Endodermal cell (in vitro differentiated cells): ENCODE measurements around the gene EPAS1. TPM values are rescaled to one million over a fixed set of nuclear protein-coding genes. Genes with fewer than 3 reads are reported as not detected.

Source experiments
- DNase-seq: peaks from one replicate; pipeline ENCODE4 v3.0.0-alpha.2; 2017
- H3K27ac ChIP-seq: 2 replicates; pipeline ENCODE4 v1.5.1; 2013; ENCODE audit warnings: mild to moderate bottlenecking, low read depth, low read length, moderate library complexity
- H3K27me3 ChIP-seq: 2 replicates; pipeline ENCODE4 v1.6.1; 2013; ENCODE audit warnings: mild to moderate bottlenecking, low read length, moderate library complexity; ENCODE audit not compliant: insufficient read depth, control insufficient read depth, poor library complexity, severe bottlenecking
- H3K36me3 ChIP-seq: 2 replicates; pipeline ENCODE4 v1.7.0; 2013; ENCODE audit warnings: mild to moderate bottlenecking, low read length, moderate library complexity; ENCODE audit not compliant: control insufficient read depth, insufficient read depth
- H3K4me1 ChIP-seq: one replicate; pipeline ENCODE4 v1.7.0; 2013; ENCODE audit warnings: low read length; ENCODE audit not compliant: control insufficient read depth, insufficient read depth
- H3K4me3 ChIP-seq: 2 replicates; pipeline ENCODE4 v1.5.1; 2013; ENCODE audit warnings: mild to moderate bottlenecking, low read length, moderate library complexity
- H3K9ac ChIP-seq: 2 replicates; pipeline ENCODE4 v1.6.1; 2013; ENCODE audit warnings: mild to moderate bottlenecking, low read length, moderate library complexity; ENCODE audit not compliant: poor library complexity, severe bottlenecking; ENCODE audit errors: extremely low read depth
- H3K9me3 ChIP-seq: 2 replicates; pipeline ENCODE4 v1.6.1; 2013; ENCODE audit warnings: mild to moderate bottlenecking, low read length, moderate library complexity; ENCODE audit not compliant: control insufficient read depth
- H3K27ac Mint-ChIP-seq: 2 replicates; pipeline ENCODE4 v1.8.0; 2020; ENCODE audit warnings: mixed read lengths
- H3K27me3 Mint-ChIP-seq: 2 replicates; pipeline ENCODE4 v1.8.0; 2021; ENCODE audit warnings: mild to moderate bottlenecking, mixed read lengths; ENCODE audit not compliant: insufficient read depth
- H3K36me3 Mint-ChIP-seq: 2 replicates; pipeline ENCODE4 v1.8.0; 2020; ENCODE audit warnings: low read depth, mixed read lengths
- H3K4me1 Mint-ChIP-seq: 2 replicates; pipeline ENCODE4 v1.8.0; 2020; ENCODE audit warnings: mixed read lengths
- H3K4me3 Mint-ChIP-seq: 2 replicates; pipeline ENCODE4 v1.8.0; 2020; ENCODE audit warnings: mild to moderate bottlenecking, moderate library complexity, mixed read lengths
- H3K9me3 Mint-ChIP-seq: 2 replicates; pipeline ENCODE4 v1.8.0; 2020; ENCODE audit warnings: mild to moderate bottlenecking, mixed read lengths
- WGBS, 2 experiments: methylation state at CpG; one replicate each; pipeline versions ENCODE4 v1.1.5 to v1.1.7; 2013; ENCODE audit warnings: missing lambda C conversion rate in 2 of 2, mixed read lengths in 1 of 2; ENCODE audit not compliant: insufficient coverage in 1 of 2, insufficient read length in 1 of 2; 5-methylcytosine and 5-hydroxymethylcytosine counted together
- total RNA-seq, 2 donors: library from RNA; stranded (reverse); fragmentation: NEBNext Ultra II Directional in 1 of 2; extraction: Animal tissue kit (Norgen Biotek cat#: 25700) in 1 of 2; gene quantifications; 2 replicates in 1 of 2; 3 replicates in 1 of 2; pipeline ENCODE4 v1.2.1, GENCODE V29; 2021
- TF ChIP-seq, protein P1 (sequence below): fragments of 200-600 bp; sonication (generic); conservative IDR thresholded peaks from 2 replicates; pipeline ENCODE4 v1.5.0; 2021; ENCODE audit warnings: antibody characterized with exemption, mild to moderate bottlenecking

Gene EPAS1
- total RNA-seq, 2 donors from 2014 or later = 1.2 to 1.9 TPM

DNA sequence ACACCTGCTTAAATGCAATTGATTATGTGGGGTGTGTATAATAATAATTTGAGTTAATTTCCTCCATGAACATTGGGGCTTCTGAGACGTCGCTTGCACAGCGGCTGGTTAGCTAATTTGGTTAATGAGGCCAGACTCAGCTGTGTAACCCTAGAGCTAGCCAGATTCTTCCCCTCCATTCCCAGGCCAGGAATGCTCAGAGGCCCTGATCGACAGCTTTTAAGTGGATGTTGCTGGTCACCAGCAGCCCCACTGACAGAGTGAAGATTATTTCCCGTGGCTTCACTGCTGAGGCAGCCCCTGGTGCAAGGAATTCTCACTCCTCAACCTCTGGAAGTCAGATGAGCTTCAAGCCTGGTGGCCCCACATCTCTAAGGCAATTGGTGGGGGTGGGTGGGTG lies 12.4 kb upstream of the EPAS1 start:
- H3K4me3 Mint-ChIP-seq = no peak overlapping the region

DNA sequence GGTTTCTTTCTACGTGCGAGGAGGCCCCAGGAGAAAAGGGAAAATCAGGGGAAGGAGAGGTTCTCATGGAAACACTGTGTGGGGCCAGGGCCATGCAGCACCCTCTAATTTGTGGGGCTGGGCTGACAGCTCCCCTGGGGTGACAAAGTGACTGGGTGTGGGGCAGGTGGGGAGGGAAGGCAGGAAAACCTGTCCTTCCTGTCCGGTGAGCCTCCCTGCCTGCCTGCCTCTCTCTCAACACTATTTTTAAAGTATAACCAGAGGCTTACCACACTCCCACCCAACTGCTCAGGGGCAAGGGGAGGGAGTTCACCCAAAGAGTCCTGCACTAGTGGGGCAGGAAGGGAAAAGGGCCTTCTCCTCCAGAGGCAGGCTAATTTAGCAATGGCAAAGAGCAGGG lies 10.5 kb upstream of the EPAS1 start:
- Histone ChIP-seq H3K4me1 (peaks cover 6% of the 10 kb centered on the region), H3K36me3 (no peaks in the 10 kb centered on the region), H3K9me3 (no peaks in the 10 kb centered on the region), H3K4me3 (no peak overlapping the region), H3K27ac (no peak overlapping the region), H3K9ac (no peak overlapping the region), H3K27me3 (peaks cover 22% of the 10 kb centered on the region)
- Mint-ChIP-seq H3K4me1 (peaks cover 29% of the 10 kb centered on the region), H3K4me3 (no peak overlapping the region), H3K27me3 (peaks cover 34% of the 10 kb centered on the region), H3K27ac (no peak overlapping the region), H3K9me3 (no peaks in the 10 kb centered on the region), H3K36me3 (no peaks in the 10 kb centered on the region)
- peak; percentile 54 for DNase-seq
- TF ChIP-seq, protein P1, sequence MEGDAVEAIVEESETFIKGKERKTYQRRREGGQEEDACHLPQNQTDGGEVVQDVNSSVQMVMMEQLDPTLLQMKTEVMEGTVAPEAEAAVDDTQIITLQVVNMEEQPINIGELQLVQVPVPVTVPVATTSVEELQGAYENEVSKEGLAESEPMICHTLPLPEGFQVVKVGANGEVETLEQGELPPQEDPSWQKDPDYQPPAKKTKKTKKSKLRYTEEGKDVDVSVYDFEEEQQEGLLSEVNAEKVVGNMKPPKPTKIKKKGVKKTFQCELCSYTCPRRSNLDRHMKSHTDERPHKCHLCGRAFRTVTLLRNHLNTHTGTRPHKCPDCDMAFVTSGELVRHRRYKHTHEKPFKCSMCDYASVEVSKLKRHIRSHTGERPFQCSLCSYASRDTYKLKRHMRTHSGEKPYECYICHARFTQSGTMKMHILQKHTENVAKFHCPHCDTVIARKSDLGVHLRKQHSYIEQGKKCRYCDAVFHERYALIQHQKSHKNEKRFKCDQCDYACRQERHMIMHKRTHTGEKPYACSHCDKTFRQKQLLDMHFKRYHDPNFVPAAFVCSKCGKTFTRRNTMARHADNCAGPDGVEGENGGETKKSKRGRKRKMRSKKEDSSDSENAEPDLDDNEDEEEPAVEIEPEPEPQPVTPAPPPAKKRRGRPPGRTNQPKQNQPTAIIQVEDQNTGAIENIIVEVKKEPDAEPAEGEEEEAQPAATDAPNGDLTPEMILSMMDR = no peak
- WGBS, 2 experiments = 91 to 95% methylated on average over 2 to 3 of the region's 3 CpGs

More for the DNA sequence above, 12.4 kb upstream of the EPAS1 start:
- Histone ChIP-seq H3K27ac (no peak overlapping the region), H3K9ac (no peak overlapping the region), H3K4me3 (no peak overlapping the region), H3K4me1 (peaks cover 6% of the 10 kb centered on the region), H3K27me3 (peaks cover 10% of the 10 kb centered on the region), H3K36me3 (no peaks in the 10 kb centered on the region), H3K9me3 (no peaks in the 10 kb centered on the region)
- TF ChIP-seq, protein P1 = no peak
- H3K9me3 Mint-ChIP-seq = no peaks in the 10 kb centered on the region
- peak; percentile 64 for DNase-seq
- H3K36me3 Mint-ChIP-seq = no peaks in the 10 kb centered on the region
- 83 to 86% methylated on average over 1 to 5 of the region's 5 CpGs for WGBS, 2 experiments
- H3K27ac Mint-ChIP-seq = no peak overlapping the region
- H3K27me3 Mint-ChIP-seq = peaks cover 24% of the 10 kb centered on the region
- H3K4me1 Mint-ChIP-seq = peaks cover 29% of the 10 kb centered on the region

DNA sequence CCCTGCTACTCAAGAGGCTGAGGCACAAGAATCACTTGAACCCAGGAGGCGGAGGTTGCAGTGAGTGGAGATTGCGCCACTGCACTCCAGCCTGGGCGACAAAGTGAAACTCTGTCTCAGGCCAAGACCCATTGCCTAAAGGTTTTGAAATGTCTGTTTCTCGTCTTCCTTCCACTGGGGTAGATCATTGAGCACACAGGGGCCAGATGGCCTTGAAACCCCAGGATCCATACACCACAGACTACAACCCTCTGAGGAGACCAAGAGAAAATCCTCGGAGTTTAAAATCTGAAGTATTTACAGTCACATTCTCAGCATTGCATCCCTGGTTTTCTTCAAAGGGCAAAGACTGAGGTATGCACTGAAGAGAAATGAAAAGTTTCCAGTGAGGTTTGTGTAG lies 7.1 kb upstream of the EPAS1 start:
- Histone ChIP-seq H3K27ac (no peak overlapping the region), H3K9ac (no peak overlapping the region), H3K4me1 (peaks cover 2% of the 10 kb centered on the region), H3K36me3 (no peaks in the 10 kb centered on the region), H3K9me3 (no peaks in the 10 kb centered on the region), H3K27me3 (peaks cover 49% of the 10 kb centered on the region), H3K4me3 (no peak overlapping the region)
- no peak overlapping the region for H3K4me3 Mint-ChIP-seq
- DNase-seq = no peak
- TF ChIP-seq, protein P1 = no peak
- no peak overlapping the region for H3K27ac Mint-ChIP-seq
- H3K9me3 Mint-ChIP-seq = no peaks in the 10 kb centered on the region
- H3K36me3 Mint-ChIP-seq = no peaks in the 10 kb centered on the region
- WGBS, 2 experiments = 92 to 96% methylated on average over 4 to 5 of the region's 5 CpGs
- H3K4me1 Mint-ChIP-seq = peaks cover 2% of the 10 kb centered on the region
- peaks cover 48% of the 10 kb centered on the region for H3K27me3 Mint-ChIP-seq
